ENCODE results near the gene ABCC1.

The ABCC1 gene

GRCh38 chr16:15983898-15984297, 34.5 kb downstream of the ABCC1 start:
- TF ChIP-seq CTCF (IDR thresholded peaks at IDR 0.05; ENCODE audit: insufficient read depth, low read depth, low read length, missing control alignments) = no peak
- no peak overlapping the region for H3K4me3 ChIP-seq (ENCODE audit: low read depth, low read length)
- no peak for DNase-seq (ENCODE audit: low read depth)

- TF ChIP-seq CTCF (IDR thresholded peaks at IDR 0.05; ENCODE audit: insufficient read depth, low read depth, low read length, missing control alignments) = no peak
- no peak overlapping the region for H3K4me3 ChIP-seq (ENCODE audit: low read depth, low read length)
- no peak for DNase-seq (ENCODE audit: low read depth)
These were observed 35.7 kb downstream of the ABCC1 start for GRCh38 chr16:15985144-15985543.

GRCh38 chr16:15986261-15986660, 36.8 kb downstream of the ABCC1 start:
- H3K4me3 ChIP-seq (ENCODE audit: low read depth, low read length) = no peak overlapping the region
- TF ChIP-seq CTCF (IDR thresholded peaks at IDR 0.05; ENCODE audit: insufficient read depth, low read depth, low read length, missing control alignments) = no peak
- no peak for DNase-seq (ENCODE audit: low read depth)

- TF ChIP-seq CTCF (IDR thresholded peaks at IDR 0.05; ENCODE audit: insufficient read depth, low read depth, low read length, missing control alignments) = no peak
- no peak for DNase-seq (ENCODE audit: low read depth)
- no peak overlapping the region for H3K4me3 ChIP-seq (ENCODE audit: low read depth, low read length)
These were observed 39.0 kb downstream of the ABCC1 start for GRCh38 chr16:15988268-15989013.

- no peak for DNase-seq (ENCODE audit: low read depth)
- no peak for TF ChIP-seq CTCF (IDR thresholded peaks at IDR 0.05; ENCODE audit: insufficient read depth, low read depth, low read length, missing control alignments)
- no peak overlapping the region for H3K4me3 ChIP-seq (ENCODE audit: low read depth, low read length)
These were observed 41.5 kb downstream of the ABCC1 start for GRCh38 chr16:15990902-15991301.

GRCh38 chr16:15993128-15993527, 43.7 kb downstream of the ABCC1 start:
- no peak for TF ChIP-seq CTCF (IDR thresholded peaks at IDR 0.05; ENCODE audit: insufficient read depth, low read depth, low read length, missing control alignments)
- DNase-seq (ENCODE audit: low read depth) = no peak
- no peak overlapping the region for H3K4me3 ChIP-seq (ENCODE audit: low read depth, low read length)

GRCh38 chr16:15993541-15993940, 44.1 kb downstream of the ABCC1 start:
- no peak overlapping the region for H3K4me3 ChIP-seq (ENCODE audit: low read depth, low read length)
- no peak for TF ChIP-seq CTCF (IDR thresholded peaks at IDR 0.05; ENCODE audit: insufficient read depth, low read depth, low read length, missing control alignments)
- no peak for DNase-seq (ENCODE audit: low read depth)
